ENCODE data around the gene BMPR1B.

BMPR1B gene

DNA sequence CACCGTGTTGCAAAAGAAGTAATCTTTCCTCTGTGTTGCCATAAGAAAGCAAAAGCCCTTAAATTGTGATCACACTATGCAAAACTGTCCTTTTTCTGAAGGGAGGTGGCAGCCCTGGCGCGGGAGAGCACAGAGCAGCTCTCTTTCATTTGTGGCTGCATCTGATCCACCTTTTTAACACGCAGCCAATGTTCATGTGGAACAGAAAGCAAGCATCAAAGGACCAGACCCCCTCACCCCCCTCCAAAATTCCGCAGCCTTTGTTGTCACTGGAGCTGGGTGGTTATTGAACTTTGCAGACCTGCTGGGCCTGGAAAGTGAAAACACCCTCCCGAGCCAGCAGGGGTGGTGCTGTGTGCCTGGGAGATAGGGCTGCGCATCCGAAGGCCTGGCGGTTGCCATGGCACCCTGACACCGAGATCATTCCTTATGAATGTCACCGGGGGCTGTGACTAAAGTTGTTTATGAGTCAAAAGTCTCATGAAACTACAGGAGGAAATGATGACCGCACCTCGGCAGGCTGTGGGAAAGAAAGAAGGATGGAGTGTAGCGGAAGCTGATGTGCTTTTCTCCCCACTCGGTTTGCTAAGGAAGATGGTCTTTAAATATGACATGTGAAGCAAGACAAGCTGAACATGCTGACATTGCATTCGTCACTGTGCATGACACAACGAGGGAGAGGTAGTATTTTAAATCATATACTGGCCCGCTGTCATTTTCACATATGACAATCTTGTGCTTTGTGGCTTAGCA, 423.7 kb downstream of the BMPR1B start:
- H3K36me3 ChIP-seq = no peaks in the 10 kb centered on the region
- H3K9ac ChIP-seq = no peak overlapping the region
- no peak overlapping the region for H3K4me2 ChIP-seq
- H3K9me3 ChIP-seq (replicated peaks in 1 of 11) = peaks cover 0 to 10% (median 0%) of the 10 kb centered on the region in 11 experiments; a peak in 6 of 22 replicates
- H3K4me1 ChIP-seq = no peaks in the 10 kb centered on the region
- no peak for TF ChIP-seq Cebpa-rat (IDR thresholded peaks at IDR 0.05)
- no peaks in the 10 kb centered on the region for H4K20me1 ChIP-seq
- H3K27ac ChIP-seq = no peak overlapping the region
- no peaks in the 10 kb centered on the region for H3K27me3 ChIP-seq
- H3K4me3 ChIP-seq = no peak overlapping the region

DNA sequence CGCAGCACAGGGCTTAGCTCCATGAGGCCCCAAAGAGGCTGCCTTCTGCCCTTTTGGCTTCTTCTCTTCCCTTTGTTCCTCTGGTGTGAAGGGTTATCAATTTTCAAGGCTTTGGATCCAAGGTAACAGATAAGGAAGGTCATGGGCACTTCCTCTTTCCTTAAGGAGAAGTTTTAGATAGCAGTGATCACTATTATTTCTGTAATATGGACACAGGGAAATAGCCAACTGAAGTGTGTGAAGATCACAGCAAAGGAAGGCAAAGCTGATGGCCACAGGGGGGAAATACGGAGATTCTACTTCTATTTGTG, 424.2 kb downstream of the BMPR1B start:
- no peaks in the 10 kb centered on the region for H4K20me1 ChIP-seq
- H3K4me2 ChIP-seq = no peak overlapping the region
- no peak for TF ChIP-seq Cebpa-rat (IDR thresholded peaks at IDR 0.05)
- no peaks in the 10 kb centered on the region for H3K36me3 ChIP-seq
- H3K9ac ChIP-seq = no peak overlapping the region
- no peak overlapping the region for H3K4me3 ChIP-seq
- no peak overlapping the region for H3K27ac ChIP-seq
- H3K27me3 ChIP-seq = no peaks in the 10 kb centered on the region
- H3K4me1 ChIP-seq = no peaks in the 10 kb centered on the region
- peaks cover 0 to 10% (median 0%) of the 10 kb centered on the region in 11 experiments; a peak in 6 of 22 replicates for H3K9me3 ChIP-seq (replicated peaks in 1 of 11)

DNA sequence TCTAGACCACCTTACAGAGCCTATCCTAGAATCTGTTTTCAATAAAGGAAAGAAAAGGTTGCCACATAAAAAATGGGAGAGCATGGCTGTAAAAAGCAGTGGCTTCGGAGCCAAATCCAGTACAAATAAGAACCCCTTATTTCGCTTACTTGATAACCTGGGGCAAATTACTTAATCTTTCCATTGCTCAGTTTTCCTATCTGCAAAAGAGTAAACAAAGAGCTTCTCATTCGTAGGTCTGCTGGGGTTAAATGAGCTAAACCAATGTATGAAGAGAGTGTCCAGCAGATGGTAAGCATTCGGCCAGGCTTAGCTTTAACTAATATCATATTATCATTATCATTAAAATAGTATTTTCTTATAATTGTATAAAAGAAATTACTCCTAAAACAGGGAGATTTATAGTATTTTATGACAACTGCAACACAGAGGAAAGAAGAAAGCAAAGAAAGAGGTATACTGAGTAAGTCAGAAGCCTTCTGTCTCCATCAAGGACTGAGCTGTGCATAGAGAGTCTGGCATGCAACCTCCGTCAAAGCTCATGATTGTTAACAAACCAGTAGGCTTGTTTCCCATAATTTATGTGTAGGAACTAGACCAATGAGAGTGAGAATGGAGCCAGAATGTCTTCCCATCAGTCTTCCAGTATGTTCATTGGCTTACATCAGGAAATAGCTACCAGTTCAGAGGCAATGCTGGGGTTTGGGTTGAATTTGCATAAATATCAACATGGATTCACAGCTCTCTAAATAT, 426.1 kb downstream of the BMPR1B start:
- no peaks in the 10 kb centered on the region for H3K4me1 ChIP-seq
- no peak overlapping the region for H3K9ac ChIP-seq
- no peak overlapping the region for H3K27ac ChIP-seq
- H3K4me2 ChIP-seq = no peak overlapping the region
- no peaks in the 10 kb centered on the region for H3K27me3 ChIP-seq
- no peaks in the 10 kb centered on the region for H3K9me3 ChIP-seq (replicated peaks in 1 of 11)
- no peaks in the 10 kb centered on the region for H4K20me1 ChIP-seq
- no peak for TF ChIP-seq Cebpa-rat (IDR thresholded peaks at IDR 0.05)
- H3K4me3 ChIP-seq = no peak overlapping the region
- H3K36me3 ChIP-seq = no peaks in the 10 kb centered on the region

- H3K9me3 ChIP-seq (replicated peaks in 1 of 11) = no peaks in the 10 kb centered on the region
- no peaks in the 10 kb centered on the region for H3K27me3 ChIP-seq
- H3K4me1 ChIP-seq = no peaks in the 10 kb centered on the region
- H3K9ac ChIP-seq = no peak overlapping the region
- H3K4me3 ChIP-seq = no peak overlapping the region
- no peak for TF ChIP-seq Cebpa-rat (IDR thresholded peaks at IDR 0.05)
- H3K27ac ChIP-seq = no peak overlapping the region
- H3K4me2 ChIP-seq = no peak overlapping the region
- H4K20me1 ChIP-seq = no peaks in the 10 kb centered on the region
- H3K36me3 ChIP-seq = no peaks in the 10 kb centered on the region
Observed at GRCh38 chr4:95186666-95187065, 428.9 kb downstream of the BMPR1B start.

- Histone ChIP-seq H3K27ac (no peak overlapping the region), H3K4me1 (no peaks in the 10 kb centered on the region), H3K4me3 (no peak overlapping the region), H3K9ac (no peak overlapping the region), H3K36me3 (no peaks in the 10 kb centered on the region), H3K4me2 (no peak overlapping the region), H3K9me3 (replicated peaks in 1 of 11) (no peaks in the 10 kb centered on the region), H4K20me1 (no peaks in the 10 kb centered on the region), H3K27me3 (no peaks in the 10 kb centered on the region)
- no peak for TF ChIP-seq Cebpa-rat (IDR thresholded peaks at IDR 0.05)
Observed at GRCh38 chr4:95188701-95189370, 431.1 kb downstream of the BMPR1B start.

- Histone ChIP-seq H3K4me1 (no peaks in the 10 kb centered on the region), H3K27me3 (no peaks in the 10 kb centered on the region), H3K4me3 (no peak overlapping the region), H3K9me3 (replicated peaks in 1 of 11) (no peaks in the 10 kb centered on the region), H3K27ac (no peak overlapping the region), H3K4me2 (no peak overlapping the region), H4K20me1 (no peaks in the 10 kb centered on the region), H3K9ac (no peak overlapping the region), H3K36me3 (no peaks in the 10 kb centered on the region)
- TF ChIP-seq Cebpa-rat (IDR thresholded peaks at IDR 0.05) = no peak
Observed at GRCh38 chr4:95190751-95191436, 433.1 kb downstream of the BMPR1B start.

GRCh38 chr4:95191537-95191936, 433.8 kb downstream of the BMPR1B start:
- no peaks in the 10 kb centered on the region for H3K4me1 ChIP-seq
- no peak overlapping the region for H3K27ac ChIP-seq
- no peaks in the 10 kb centered on the region for H3K36me3 ChIP-seq
- H3K4me3 ChIP-seq = no peak overlapping the region
- no peaks in the 10 kb centered on the region for H3K27me3 ChIP-seq
- TF ChIP-seq Cebpa-rat (IDR thresholded peaks at IDR 0.05) = no peak
- H3K4me2 ChIP-seq = no peak overlapping the region
- no peak overlapping the region for H3K9ac ChIP-seq
- H4K20me1 ChIP-seq = no peaks in the 10 kb centered on the region
- H3K9me3 ChIP-seq (replicated peaks in 1 of 11) = no peaks in the 10 kb centered on the region

GRCh38 chr4:95193391-95194224, 435.9 kb downstream of the BMPR1B start:
- TF ChIP-seq Cebpa-rat (IDR thresholded peaks at IDR 0.05) = no peak
- Histone ChIP-seq H3K4me3 (no peak overlapping the region), H4K20me1 (no peaks in the 10 kb centered on the region), H3K9ac (no peak overlapping the region), H3K4me1 (no peaks in the 10 kb centered on the region), H3K4me2 (no peak overlapping the region), H3K9me3 (replicated peaks in 1 of 11) (no peaks in the 10 kb centered on the region), H3K27ac (no peak overlapping the region), H3K27me3 (no peaks in the 10 kb centered on the region), H3K36me3 (no peaks in the 10 kb centered on the region)

Measured in BLaER1 treated with 17β-estradiol and CSF1 and Interleukin-3, amounts not matched to agents 10 nM and 100 nM (cell line).